GM23248 (cell line): ENCODE measurements around the gene ATRN. TPM values are rescaled to one million over a fixed set of nuclear protein-coding genes. Genes with fewer than 3 reads are reported as not detected.

Source experiments
- DNase-seq: peaks from one replicate; pipeline ENCODE4 v3.0.0-alpha.2; 2015
- H2AFZ ChIP-seq: fragments of 200-600 bp; sonication (generic); 2 replicates; pipeline ENCODE4 v1.6.1; 2016; ENCODE audit warnings: antibody characterized with exemption
- H3F3A ChIP-seq: fragments of 200-600 bp; sonication (generic); 2 replicates; pipeline ENCODE4 v1.6.1; 2016; ENCODE audit warnings: mild to moderate bottlenecking, antibody characterized with exemption, mixed run types; ENCODE audit not compliant: insufficient read depth
- H3K27ac ChIP-seq: fragments of 200-600 bp; sonication (generic); 2 replicates; pipeline ENCODE4 v1.5.1; 2016; ENCODE audit warnings: mild to moderate bottlenecking
- H3K27me3 ChIP-seq: fragments of 200-600 bp; sonication (generic); replicated peaks from 2 replicates; pipeline ENCODE4 v1.6.1; 2016; ENCODE audit warnings: mild to moderate bottlenecking; ENCODE audit not compliant: insufficient read depth
- H3K36me3 ChIP-seq: fragments of 200-600 bp; sonication (generic); 2 replicates; pipeline ENCODE4 v1.6.1; 2016; ENCODE audit warnings: low read depth, mild to moderate bottlenecking
- H3K4me1 ChIP-seq: fragments of 200-600 bp; sonication (generic); 2 replicates; pipeline ENCODE4 v1.6.1; 2016; ENCODE audit warnings: mild to moderate bottlenecking; ENCODE audit not compliant: insufficient read depth
- H3K4me2 ChIP-seq: fragments of 200-600 bp; sonication (generic); one replicate; pipeline ENCODE4 v1.6.1; 2016; ENCODE audit warnings: mild to moderate bottlenecking; ENCODE audit not compliant: unreplicated experiment
- H3K4me3 ChIP-seq: fragments of 200-600 bp; sonication (generic); 2 replicates; pipeline ENCODE4 v1.5.1; 2016; ENCODE audit warnings: mild to moderate bottlenecking
- H3K79me2 ChIP-seq: fragments of 200-600 bp; sonication (generic); 2 replicates; pipeline ENCODE4 v1.6.1; 2016; ENCODE audit warnings: mild to moderate bottlenecking; ENCODE audit not compliant: insufficient read depth
- H3K9ac ChIP-seq: fragments of 200-600 bp; sonication (generic); 2 replicates; pipeline ENCODE4 v1.6.1; 2016; ENCODE audit warnings: mild to moderate bottlenecking
- H3K9me2 ChIP-seq: fragments of 200-600 bp; sonication (generic); 2 replicates; pipeline ENCODE4 v1.6.1; 2016; ENCODE audit warnings: mixed run types, mild to moderate bottlenecking, moderate library complexity; ENCODE audit not compliant: insufficient read depth
- H3K9me3 ChIP-seq: fragments of 200-600 bp; sonication (generic); one replicate; pipeline ENCODE4 v1.6.1; 2017; ENCODE audit warnings: low read depth
- H4K20me1 ChIP-seq: fragments of 200-600 bp; sonication (generic); 2 replicates; pipeline ENCODE4 v1.6.0; 2016; ENCODE audit not compliant: insufficient read depth
- EZH2 ChIP-seq: fragments of 200-600 bp; sonication (generic); IDR thresholded peaks from 2 replicates; pipeline ENCODE4 v1.6.1; 2018; ENCODE audit warnings: antibody characterized with exemption, mild to moderate bottlenecking; ENCODE audit not compliant: insufficient read depth, poor library complexity, severe bottlenecking
- EZH2phosphoT487 ChIP-seq: fragments of 200-600 bp; sonication (generic); IDR thresholded peaks from 2 replicates; pipeline ENCODE4 v1.6.1; 2018; ENCODE audit warnings: antibody characterized with exemption, moderate library complexity, mild to moderate bottlenecking, low read depth; ENCODE audit not compliant: insufficient read depth
- WGBS, 2 experiments: methylation state at CpG; one replicate each; pipeline ENCODE4 v1.1.6; 2015 to 2017; ENCODE audit warnings: low lambda C conversion rate in 2 of 2, low coverage in 1 of 2; ENCODE audit errors: missing lambda C conversion rate in 2 of 2; 5-methylcytosine and 5-hydroxymethylcytosine counted together
- in situ Hi-C: fragments of 300-500 bp; cut with MboI; formaldehyde crosslinking; loops from 2 replicates; pipeline ENCODE4 v1.15.0; 2020
- polyA plus RNA-seq: library from polyadenylated mRNA; unstranded; fragments of >200 nt; fragmentation: Nextera tagmentation; extraction: Ambion mirVana; gene quantifications from 2 replicates; pipeline ENCODE4 v1.2.1, GENCODE V29; 2016
- total RNA-seq: library from RNA; depleted of rRNA; stranded (reverse); fragments of >200 nt; shearing (Covaris generic); gene quantifications from 2 replicates; pipeline ENCODE4 v1.2.3, GENCODE V29; 2014

Gene ATRN
- total and polyA plus RNA-seq, 2 experiments from 2014 or later: 9.9 to 38.7 TPM

DNA sequence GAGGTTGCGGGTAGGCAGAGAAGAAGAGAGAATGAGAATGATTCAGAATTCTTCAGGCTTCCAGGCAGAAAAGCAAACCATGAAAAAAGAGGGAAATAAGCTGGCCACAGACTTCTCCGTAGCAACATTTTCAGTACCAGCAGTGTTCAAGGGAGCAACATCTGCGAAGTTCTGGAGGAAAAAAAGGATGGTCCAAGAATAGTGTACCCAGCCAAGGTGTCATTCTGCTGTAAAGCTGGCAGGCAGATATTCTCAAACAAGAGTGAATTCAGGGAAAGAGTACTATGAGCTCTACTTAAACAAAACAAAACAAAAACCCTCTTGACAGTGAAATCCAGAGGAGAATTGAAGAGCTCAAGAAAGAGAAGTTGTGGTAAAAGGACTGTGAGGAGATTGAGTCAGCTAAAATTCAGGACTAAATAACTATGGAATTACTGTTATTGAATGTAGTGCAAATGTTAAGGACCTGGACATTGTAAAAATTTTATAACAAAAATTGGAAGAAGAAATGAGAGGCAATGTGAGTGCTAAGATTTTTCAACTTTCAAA lies 86.5 kb downstream of the ATRN start:
- Histone ChIP-seq H4K20me1 (no peaks in the 10 kb centered on the region), H3K4me1 (peaks cover 7% of the 10 kb centered on the region), H3K27ac (no peak overlapping the region), H3F3A (peaks cover 6% of the 10 kb centered on the region; the same call in 1 of the 2 replicates), H3K9me2 (no peaks in the 10 kb centered on the region), H3K4me3 (no peak overlapping the region), H3K4me2 (no peak overlapping the region), H3K9me3 (no peaks in the 10 kb centered on the region), H3K27me3 (no peaks in the 10 kb centered on the region), H3K79me2 (no peaks in the 10 kb centered on the region), H3K36me3 (no peaks in the 10 kb centered on the region), H3K9ac (no peak overlapping the region), H2AFZ (no peak overlapping the region)
- TF ChIP-seq EZH2phosphoT487: no peak
- no peak for TF ChIP-seq EZH2
- in situ Hi-C loops: no loop called here
- no peak for DNase-seq
- 94 to 98% methylated on average over 3 of the region's 3 CpGs for WGBS, 2 experiments

DNA sequence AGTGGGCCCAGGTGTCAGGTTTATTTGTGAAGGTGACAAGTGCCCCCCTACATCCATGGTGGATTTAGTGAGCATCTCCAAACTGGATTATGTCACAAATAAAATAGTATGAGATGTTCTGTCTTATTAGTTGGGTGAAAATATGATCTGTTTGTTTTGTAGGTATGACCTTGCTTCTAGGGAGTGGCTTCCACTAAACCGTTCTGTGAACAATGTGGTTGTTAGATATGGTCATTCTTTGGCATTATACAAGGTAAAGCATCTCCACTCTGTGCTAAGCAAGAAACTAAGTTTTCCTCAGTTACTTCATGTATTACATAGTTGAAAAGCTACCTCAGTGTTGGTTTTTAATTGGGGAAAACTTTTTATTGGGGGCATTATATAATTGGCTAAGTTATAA lies 88.4 kb downstream of the ATRN start:
- Histone ChIP-seq H4K20me1 (no peaks in the 10 kb centered on the region), H3K4me1 (peaks cover 17% of the 10 kb centered on the region), H3K9me2 (no peaks in the 10 kb centered on the region), H3K27me3 (no peaks in the 10 kb centered on the region), H3K27ac (no peak overlapping the region), H3K4me3 (no peak overlapping the region), H2AFZ (no peak overlapping the region), H3K9me3 (no peaks in the 10 kb centered on the region), H3K79me2 (no peaks in the 10 kb centered on the region), H3K36me3 (no peaks in the 10 kb centered on the region), H3K4me2 (no peak overlapping the region), H3F3A (peaks cover 18% of the 10 kb centered on the region; the same call in 1 of the 2 replicates), H3K9ac (no peak overlapping the region)
- TF ChIP-seq EZH2 (no peak), EZH2phosphoT487 (no peak)
- in situ Hi-C loops: no loop called here
- WGBS, 2 experiments: 70 to 78% methylated on average over 1 of the region's 1 CpG
- DNase-seq: no peak

DNA sequence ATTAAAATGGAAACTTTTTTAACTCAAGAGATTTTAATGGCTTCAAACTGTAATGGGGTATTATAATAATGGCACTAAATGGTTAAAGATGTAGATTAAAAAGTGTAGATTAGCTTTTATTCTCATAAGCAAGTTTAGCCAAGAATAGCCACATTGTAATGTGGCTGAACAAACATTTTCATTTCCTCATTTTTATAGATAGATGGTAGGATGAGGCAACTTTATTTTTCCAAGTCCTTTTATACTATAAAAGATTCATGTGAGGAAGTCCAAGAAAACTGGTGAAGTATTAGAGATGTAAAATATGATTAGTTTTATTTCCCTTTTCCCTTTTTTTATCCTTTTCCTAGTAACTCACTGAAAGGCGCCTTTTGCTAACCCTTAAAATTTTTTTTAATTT lies 88.8 kb downstream of the ATRN start:
- Histone ChIP-seq H3K4me2 (no peak overlapping the region), H3K79me2 (no peaks in the 10 kb centered on the region), H3K4me1 (peaks cover 17% of the 10 kb centered on the region), H3K9me2 (no peaks in the 10 kb centered on the region), H3K27me3 (no peaks in the 10 kb centered on the region), H4K20me1 (no peaks in the 10 kb centered on the region), H3K36me3 (no peaks in the 10 kb centered on the region), H2AFZ (no peak overlapping the region), H3K9ac (no peak overlapping the region), H3F3A (peaks cover 18% of the 10 kb centered on the region; the same call in 1 of the 2 replicates), H3K9me3 (no peaks in the 10 kb centered on the region), H3K27ac (no peak overlapping the region), H3K4me3 (no peak overlapping the region)
- no peak for TF ChIP-seq EZH2
- no peak for TF ChIP-seq EZH2phosphoT487
- 96 to 97% methylated on average over 1 of the region's 1 CpG for WGBS, 2 experiments
- no peak for DNase-seq
- in situ Hi-C loops: no loop called here

DNA sequence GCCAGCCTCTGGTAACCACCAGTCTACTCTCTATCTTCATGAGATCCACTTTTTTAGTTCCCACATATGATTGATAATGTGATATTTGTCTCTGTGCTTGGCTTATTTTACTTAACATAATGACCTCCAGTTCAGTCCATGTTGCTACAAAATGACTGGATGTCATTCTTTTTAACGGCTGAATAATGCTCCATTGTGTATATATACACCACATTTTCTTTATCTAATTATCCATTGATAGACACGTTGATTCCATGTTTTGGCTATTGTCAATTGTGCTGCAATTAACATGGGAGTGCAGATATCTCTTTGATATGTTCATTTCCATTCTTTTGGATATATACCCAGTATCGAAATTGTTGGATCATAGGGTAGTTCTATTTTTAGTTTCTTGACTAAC lies 89.3 kb downstream of the ATRN start:
- Histone ChIP-seq H3K36me3 (no peaks in the 10 kb centered on the region), H3K4me2 (no peak overlapping the region), H3K79me2 (no peaks in the 10 kb centered on the region), H3K27ac (no peak overlapping the region), H3K4me1 (peaks cover 17% of the 10 kb centered on the region), H3K4me3 (no peak overlapping the region), H3F3A (peaks cover 18% of the 10 kb centered on the region; the same call in 1 of the 2 replicates), H2AFZ (no peak overlapping the region), H4K20me1 (no peaks in the 10 kb centered on the region), H3K9me3 (no peaks in the 10 kb centered on the region), H3K9ac (no peak overlapping the region), H3K9me2 (no peaks in the 10 kb centered on the region), H3K27me3 (no peaks in the 10 kb centered on the region)
- in situ Hi-C loops: no loop called here
- DNase-seq: no peak
- 95 to 100% methylated on average over 3 of the region's 3 CpGs for WGBS, 2 experiments
- TF ChIP-seq EZH2phosphoT487: no peak
- TF ChIP-seq EZH2: no peak
